Osteoblast (primary cell): ENCODE results near the gene CSE1L. TPM values are rescaled to one million over a fixed set of nuclear protein-coding genes. Genes with fewer than 3 reads are reported as not detected.
A peak's percentile ranks its signal among the peaks of the same experiment; 100 is the strongest.

Experiments used
- DNase-seq: peaks from one replicate; pipeline ENCODE4 v3.0.0; 2011; ENCODE audit warnings: low spot score, mixed read lengths; ENCODE audit not compliant: insufficient read length; ENCODE audit errors: missing footprints
- H2AFZ ChIP-seq: 2 replicates; pipeline ENCODE4 v1.6.0; 2011; ENCODE audit warnings: mild to moderate bottlenecking, low read length
- H3K27ac ChIP-seq: 2 replicates; pipeline ENCODE4 v1.5.1; 2011; ENCODE audit warnings: mild to moderate bottlenecking, low read depth, low read length, moderate library complexity
- H3K27me3 ChIP-seq: 2 replicates; pipeline ENCODE4 v1.6.0; 2012; ENCODE audit warnings: mild to moderate bottlenecking, control low read depth, inconsistent platforms, low read length, moderate library complexity; ENCODE audit not compliant: insufficient read depth
- H3K36me3 ChIP-seq: 2 replicates; pipeline ENCODE4 v1.5.1; 2011; ENCODE audit warnings: mild to moderate bottlenecking, low read length, control low read depth, moderate library complexity; ENCODE audit not compliant: insufficient read depth
- H3K4me1 ChIP-seq: 2 replicates; pipeline ENCODE4 v1.5.1; 2011; ENCODE audit warnings: mild to moderate bottlenecking, low read length, control low read depth, moderate library complexity; ENCODE audit not compliant: insufficient read depth
- H3K4me2 ChIP-seq: 2 replicates; pipeline ENCODE4 v1.6.0; 2011; ENCODE audit warnings: mild to moderate bottlenecking, low read length; ENCODE audit not compliant: insufficient read depth
- H3K4me3 ChIP-seq: fragments of 200-600 bp; sonication (generic); 3 replicates; pipeline ENCODE4 v1.5.1; 2012; ENCODE audit warnings: mild to moderate bottlenecking, low read length, inconsistent platforms; ENCODE audit not compliant: insufficient read depth
- H3K79me2 ChIP-seq: 2 replicates; pipeline ENCODE4 v1.6.0; 2012; ENCODE audit warnings: mild to moderate bottlenecking, low read length, control low read depth, inconsistent platforms; ENCODE audit not compliant: insufficient read depth
- H3K9me3 ChIP-seq: 2 replicates; pipeline ENCODE4 v1.5.1; 2011; ENCODE audit warnings: low read depth, low read length, control low read depth
- H4K20me1 ChIP-seq: 2 replicates; pipeline ENCODE4 v1.6.0; 2012; ENCODE audit warnings: mild to moderate bottlenecking, low read length, control low read depth; ENCODE audit not compliant: insufficient read depth
- CTCF ChIP-seq: IDR thresholded peaks from 2 replicates; pipeline ENCODE4 v1.5.1; 2011; ENCODE audit warnings: mild to moderate bottlenecking, low read depth, low read length, moderate library complexity; ENCODE audit errors: extremely low read depth
- total RNA-seq: library from RNA; depleted of rRNA; stranded (reverse); fragments of >200 nt; gene quantifications from 2 replicates; pipeline ENCODE4 v1.2.3, GENCODE V29; 2012

The CSE1L gene
- total RNA-seq, 1 donor, result 48.9 TPM

DNA sequence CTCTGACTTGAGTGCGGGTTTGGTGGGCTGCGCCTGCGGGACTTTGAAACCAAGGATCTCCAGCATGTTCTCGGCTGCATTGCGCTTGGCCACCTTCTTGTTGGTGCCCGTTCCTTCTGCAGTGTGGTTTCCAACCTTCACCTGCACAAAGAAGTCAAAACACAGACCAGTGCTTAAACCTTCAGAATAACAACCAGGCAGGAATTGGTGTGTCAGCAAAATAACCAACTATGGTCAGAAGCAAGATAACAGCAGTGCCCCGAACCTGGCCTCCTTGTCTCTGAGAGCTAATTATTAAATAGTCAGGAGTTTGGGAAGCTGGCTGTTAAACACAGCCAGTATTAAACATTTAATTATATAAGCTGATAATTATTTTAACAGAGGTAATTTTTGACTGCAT lies 73.9 kb downstream of the CSE1L start:
- H3K79me2 ChIP-seq, result peaks cover 6% of the 10 kb centered on the region
- H3K27me3 ChIP-seq, result no peaks in the 10 kb centered on the region
- peaks cover 79% of the 10 kb centered on the region for H3K36me3 ChIP-seq
- no peak overlapping the region for H2AFZ ChIP-seq
- no peaks in the 10 kb centered on the region for H3K9me3 ChIP-seq
- DNase-seq, result no peak
- peaks cover 6% of the 10 kb centered on the region for H4K20me1 ChIP-seq
- TF ChIP-seq CTCF, result no peak
- no peaks in the 10 kb centered on the region for H3K4me1 ChIP-seq
- no peak overlapping the region for H3K4me2 ChIP-seq
- no peak overlapping the region for H3K27ac ChIP-seq
- H3K4me3 ChIP-seq, result no peak overlapping the region

DNA sequence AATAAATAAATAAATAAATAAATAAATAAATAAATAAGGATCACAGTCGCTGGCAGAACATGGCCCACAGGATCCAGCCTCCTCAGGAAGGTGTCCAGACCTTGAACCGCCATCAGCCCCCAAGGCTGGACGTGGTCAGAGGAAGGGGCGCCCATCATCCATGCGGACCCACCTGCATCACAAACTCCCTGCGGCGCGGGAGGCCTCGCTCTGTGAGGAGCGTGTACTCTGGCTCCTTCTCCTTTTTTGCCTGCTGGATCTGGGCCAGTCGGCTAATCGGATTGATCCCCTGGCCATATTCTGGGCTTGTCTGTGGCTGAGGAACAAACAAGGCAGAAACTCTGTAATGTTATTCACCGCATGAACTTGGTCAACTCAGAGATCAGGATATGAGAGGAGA lies 76.8 kb downstream of the CSE1L start:
- Histone ChIP-seq H3K36me3 (peaks cover 62% of the 10 kb centered on the region), H3K4me3 (no peak overlapping the region)
- TF ChIP-seq CTCF, result no peak

GRCh38 chr20:49123982-49124381 lies 77.9 kb downstream of the CSE1L start:
- no peaks in the 10 kb centered on the region for H3K9me3 ChIP-seq
- H3K36me3 ChIP-seq, result peaks cover 59% of the 10 kb centered on the region
- H3K4me2 ChIP-seq, result no peak overlapping the region
- H3K79me2 ChIP-seq, result peaks cover 6% of the 10 kb centered on the region
- H3K27ac ChIP-seq, result no peak overlapping the region
- no peak for DNase-seq
- H3K27me3 ChIP-seq, result no peaks in the 10 kb centered on the region
- H3K4me3 ChIP-seq, result no peak overlapping the region
- H4K20me1 ChIP-seq, result no peaks in the 10 kb centered on the region
- no peak overlapping the region for H2AFZ ChIP-seq
- no peak for TF ChIP-seq CTCF
- no peaks in the 10 kb centered on the region for H3K4me1 ChIP-seq

More for the DNA sequence above, 76.8 kb downstream of the CSE1L start:
- peak; percentile 10 for DNase-seq
- Histone ChIP-seq H3K27ac (no peak overlapping the region), H3K4me1 (no peaks in the 10 kb centered on the region), H3K27me3 (no peaks in the 10 kb centered on the region), H3K79me2 (peaks cover 6% of the 10 kb centered on the region), H2AFZ (no peak overlapping the region), H4K20me1 (peaks cover 6% of the 10 kb centered on the region), H3K4me2 (no peak overlapping the region), H3K9me3 (no peaks in the 10 kb centered on the region)

GRCh38 chr20:49132995-49133478 lies 86.9 kb downstream of the CSE1L start:
- Histone ChIP-seq H3K4me2 (no peak overlapping the region), H3K79me2 (peaks cover 12% of the 10 kb centered on the region), H4K20me1 (peaks cover 7% of the 10 kb centered on the region), H3K27ac (no peak overlapping the region), H3K36me3 (peaks cover 23% of the 10 kb centered on the region), H3K4me3 (no peak overlapping the region), H3K4me1 (no peaks in the 10 kb centered on the region), H3K9me3 (no peaks in the 10 kb centered on the region), H2AFZ (no peak overlapping the region), H3K27me3 (no peaks in the 10 kb centered on the region)
- DNase-seq, result peak; percentile 82
- peak; percentile 59 for TF ChIP-seq CTCF
